IMR-90 (cell line): ENCODE results near the gene LGMN. TPM values are rescaled to one million over a fixed set of nuclear protein-coding genes. Genes with fewer than 3 reads are reported as not detected.

Experiments
- ATAC-seq: fragments of 200-7000 bp; cut with Tn5 transposase; 2 replicates; pipeline ENCODE4 v1.9.1; 2020; ENCODE audit warnings: low read depth, mild to moderate bottlenecking, moderate library complexity
- BruUV-seq: library from RNA; stranded (reverse); fragments of 400-500 nt; replicated peaks from 2 replicates; lab custom pipeline; 2021; lab: Mats Ljungman, UMichigan
- CTCF ChIA-PET: fragments of 300-600 bp; formaldehyde crosslinking; extraction: SDS; loops from one replicate; lab custom pipeline; 2021; ENCODE audit warnings: antibody characterized with exemption; lab: Yijun Ruan, JAX
- POLR2A ChIA-PET: fragments of 300-600 bp; sonication (Branson Sonifier 250); formaldehyde crosslinking; loops from one replicate; lab custom pipeline; 2022; ENCODE audit warnings: antibody characterized with exemption; ENCODE audit not compliant: unreplicated experiment; lab: Charles Lee
- DNase-seq: peaks from one replicate; pipeline ENCODE4 v3.0.0; 2013
- H2AFZ ChIP-seq: replicated peaks from 2 replicates; pipeline ENCODE3; 2013; ENCODE audit warnings: low read length, mild to moderate bottlenecking; ENCODE audit not compliant: poor library complexity
- H2AK5ac ChIP-seq: 2 replicates; pipeline ENCODE4 v1.6.1; 2013; ENCODE audit warnings: low read depth, low read length, inconsistent platforms
- H2AK9ac ChIP-seq: replicated peaks from 2 replicates; pipeline ENCODE3; 2013; ENCODE audit warnings: mild to moderate bottlenecking, low read depth, low read length, moderate library complexity; ENCODE audit not compliant: poor library complexity
- H2BK120ac ChIP-seq: 2 replicates; pipeline ENCODE4 v1.6.1; 2013; ENCODE audit warnings: low read depth, low read length, inconsistent platforms
- H2BK15ac ChIP-seq: 3 replicates; pipeline ENCODE4 v1.6.1; 2013; ENCODE audit warnings: low read depth, low read length, inconsistent platforms
- H2BK20ac ChIP-seq: 2 replicates; pipeline ENCODE4 v1.6.1; 2013; ENCODE audit warnings: low read depth, mild to moderate bottlenecking, inconsistent platforms, low read length, moderate library complexity
- H2BK5ac ChIP-seq: 2 replicates; pipeline ENCODE4 v1.6.1; 2013; ENCODE audit warnings: mild to moderate bottlenecking, low read depth, low read length, inconsistent platforms; ENCODE audit not compliant: poor library complexity, severe bottlenecking
- H3K14ac ChIP-seq: replicated peaks from 2 replicates; pipeline ENCODE4 v1.6.1; 2013; ENCODE audit warnings: low read depth, low read length, inconsistent platforms
- H3K18ac ChIP-seq: 2 replicates; pipeline ENCODE4 v1.6.1; 2013; ENCODE audit warnings: low read depth, low read length, control low read depth
- H3K23ac ChIP-seq: 2 replicates; pipeline ENCODE4 v1.6.1; 2013; ENCODE audit warnings: low read depth, low read length, inconsistent platforms
- H3K27ac ChIP-seq: 2 replicates; pipeline ENCODE4 v1.5.1; 2013; ENCODE audit warnings: mild to moderate bottlenecking, control low read depth, low read length; ENCODE audit not compliant: insufficient read depth
- H3K27me3 ChIP-seq: 2 replicates; pipeline ENCODE4 v1.6.1; 2013; ENCODE audit warnings: low read length; ENCODE audit not compliant: control insufficient read depth, insufficient read depth
- H3K36me3 ChIP-seq: 2 replicates; pipeline ENCODE4 v1.6.1; 2013; ENCODE audit warnings: low read length, mixed read lengths; ENCODE audit not compliant: control insufficient read depth, insufficient read depth
- H3K4ac ChIP-seq: 2 replicates; pipeline ENCODE4 v1.6.1; 2013; ENCODE audit warnings: low read depth, low read length, inconsistent platforms
- H3K4me1 ChIP-seq: 2 replicates; pipeline ENCODE4 v1.6.1; 2013; ENCODE audit warnings: low read length, mixed read lengths; ENCODE audit not compliant: control insufficient read depth, insufficient read depth
- H3K4me2 ChIP-seq: 2 replicates; pipeline ENCODE4 v1.6.1; 2013; ENCODE audit warnings: low read depth, mild to moderate bottlenecking, control low read depth, low read length, moderate library complexity
- H3K4me3 ChIP-seq: 2 replicates; pipeline ENCODE4 v1.5.1; 2013; ENCODE audit warnings: low read depth, mild to moderate bottlenecking, control low read depth, low read length, moderate library complexity; ENCODE audit not compliant: insufficient read depth
- H3K56ac ChIP-seq: 2 replicates; pipeline ENCODE4 v1.6.1; 2013; ENCODE audit warnings: low read length, inconsistent platforms; ENCODE audit not compliant: insufficient read depth; ENCODE audit errors: extremely low read depth
- H3K79me1 ChIP-seq, 2 experiments: 2 replicates each; pipeline ENCODE4 v1.6.1; 2013; ENCODE audit warnings: low read length in 2 of 2, inconsistent platforms in 1 of 2, low read depth in 1 of 2
- H3K9ac ChIP-seq: 2 replicates; pipeline ENCODE4 v1.6.1; 2013; ENCODE audit warnings: low read depth, low read length, control low read depth
- H3K9me1 ChIP-seq: 2 replicates; pipeline ENCODE4 v1.6.1; 2013; ENCODE audit warnings: low read length, inconsistent platforms; ENCODE audit not compliant: insufficient read depth
- H3K9me3 ChIP-seq: 2 replicates; pipeline ENCODE4 v1.6.1; 2013; ENCODE audit warnings: low read length; ENCODE audit not compliant: control insufficient read depth, insufficient read depth
- H4K20me1 ChIP-seq: 2 replicates; pipeline ENCODE4 v1.6.1; 2013; ENCODE audit warnings: low read length, inconsistent platforms; ENCODE audit not compliant: insufficient read depth
- H4K5ac ChIP-seq: 2 replicates; pipeline ENCODE4 v1.6.1; 2013; ENCODE audit warnings: mild to moderate bottlenecking, low read depth, low read length, control low read depth
- H4K8ac ChIP-seq, 2 experiments: 2 replicates each; pipeline ENCODE4 v1.6.1; 2013; ENCODE audit warnings: low read depth in 2 of 2, low read length in 2 of 2, control low read depth in 1 of 2, inconsistent platforms in 1 of 2
- H4K91ac ChIP-seq: 2 replicates; pipeline ENCODE4 v1.6.1; 2013; ENCODE audit warnings: low read depth, low read length, inconsistent platforms; ENCODE audit not compliant: insufficient read depth
- CTCF ChIP-seq: conservative IDR thresholded peaks from 2 replicates; pipeline ENCODE4 v1.5.1; 2012; ENCODE audit warnings: mild to moderate bottlenecking, low read depth, low read length, improper control_type of control experiment
- ELK1 ChIP-seq: fragments of 150-350 bp; IDR thresholded peaks from 2 replicates; pipeline ENCODE4 v1.6.1; 2016; ENCODE audit warnings: low read depth, mild to moderate bottlenecking, low read length, moderate library complexity, borderline replicate concordance
- MAFK ChIP-seq: IDR thresholded peaks from 2 replicates; pipeline ENCODE4 v1.6.1; 2012; ENCODE audit warnings: low read depth, low read length, improper control_type of control experiment
- MXI1 ChIP-seq: IDR thresholded peaks from 2 replicates; pipeline ENCODE4 v1.6.1; 2012; ENCODE audit warnings: low read depth, mild to moderate bottlenecking, low read length, moderate library complexity, borderline replicate concordance
- WGBS, 2 experiments: methylation state at CpG; one replicate each; pipeline versions ENCODE4 v1.1.5 to v1.1.7; 2013; ENCODE audit warnings: missing lambda C conversion rate in 2 of 2; ENCODE audit not compliant: insufficient read length in 1 of 2; ENCODE audit errors: extremely low coverage in 2 of 2; 5-methylcytosine and 5-hydroxymethylcytosine counted together
- dilution Hi-C: fragments of 300-500 bp; cut with HindIII; formaldehyde crosslinking; loops from one replicate; pipeline ENCODE4 v1.14.3; 2018; ENCODE audit warnings: low sequenced_read_pairs; ENCODE audit not compliant: unreplicated experiment
- in situ Hi-C: fragments of 300-500 bp; cut with MboI; formaldehyde crosslinking; loops from 3 replicates; pipeline ENCODE4 v1.14.3; 2019; ENCODE audit warnings: low sequenced_read_pairs, inconsistent platforms, mixed read lengths
- intact Hi-C: fragments of 100-400 bp; cut with micrococcal nuclease; formaldehyde crosslinking; loops from 2 replicates; pipeline ENCODE4 v1.10.0; 2022
- polyA plus RNA-seq, 3 experiments: library from polyadenylated mRNA; depleted of rRNA; stranded (reverse); fragments of >200 nt; gene quantifications; 2 replicates each; pipeline ENCODE4 v1.2.3, GENCODE V29; 2012; ENCODE audit warnings: low replicate concordance in 1 of 3
- total RNA-seq: library from RNA; depleted of rRNA; stranded (reverse); fragments of >200 nt; gene quantifications from 2 replicates; pipeline ENCODE4 v1.2.3, GENCODE V29; 2012

The LGMN gene
- total and polyA plus RNA-seq, 2 of the 4 experiments (the other 2 are of a cell fraction): 19.2 to 39.3 TPM

- BruUV-seq: no TSS peak
- Histone ChIP-seq H3K4ac (no peak overlapping the region), H3K56ac (no peak overlapping the region), H2BK120ac (no peak overlapping the region), H2BK5ac (no peak overlapping the region), H3K9me1 (no peaks in the 10 kb centered on the region), H3K27ac (no peak overlapping the region), H4K91ac (no peak overlapping the region), H2AK9ac (no peak overlapping the region), H4K5ac (no peak overlapping the region), H3K9me3 (peaks cover 3% of the 10 kb centered on the region), H3K36me3 (peaks cover 5% of the 10 kb centered on the region; the same call in 1 of the 2 replicates), H3K79me1 (no peaks in the 10 kb centered on the region), H2BK20ac (no peak overlapping the region), H3K4me2 (no peak overlapping the region), H3K14ac (no peak overlapping the region), H4K8ac (no peak overlapping the region), H2BK15ac (no peak overlapping the region), H2AFZ (no peak overlapping the region), H3K27me3 (peaks cover 27% of the 10 kb centered on the region), H3K23ac (no peak overlapping the region), H3K4me3 (no peak overlapping the region), H2AK5ac (no peak overlapping the region), H3K4me1 (peaks cover 4% of the 10 kb centered on the region), H4K20me1 (peaks cover 3% of the 10 kb centered on the region; the same call in 1 of the 2 replicates), H3K18ac (no peak overlapping the region), H3K9ac (no peak overlapping the region)
- dilution Hi-C loops: no loop called here
- ATAC-seq: no peak
- POLR2A ChIA-PET: no interaction called here
- no peak for DNase-seq
- no CpG with 5 or more reads among the region's 4 CpGs for WGBS, 2 experiments
- in situ Hi-C loops: no loop called here
- TF ChIP-seq CTCF (no peak), MXI1 (no peak), ELK1 (no peak), MAFK (no peak)
- intact Hi-C loops: no loop called here
- CTCF ChIA-PET: interaction anchor here (0.6 kb wide), 1 partner anchor 19 kb away, joined by 3 read pairs; no protein-coding TSS in a partner anchor
These were observed 15.4 kb downstream of the LGMN start for GRCh38 chr14:92733007-92733406.
